Right lobe of liver (tissue), 6 donors: ENCODE measurements around the gene SREBF2. TPM values are rescaled to one million over a fixed set of nuclear protein-coding genes. Genes with fewer than 3 reads are reported as not detected.
A peak's percentile ranks its signal among the peaks of the same experiment; 100 is the strongest.

ENCODE experiments used
- ATAC-seq, 4 donors: fragments of 200-7000 bp; cut with Tn5 transposase; one replicate each; pipeline ENCODE4 v1.9.1; 2020; ENCODE audit warnings: mild to moderate bottlenecking in 4 of 4, moderate library complexity in 4 of 4
- DNase-seq, 3 donors: peaks; one replicate each; pipeline ENCODE4 v3.0.0-alpha.2; 2020
- H3K27ac ChIP-seq, 3 donors: fragments of 200-600 bp; one replicate each; pipeline ENCODE4 v1.8.0; 2022
- H3K27me3 ChIP-seq, 2 donors: fragments of 200-600 bp; one replicate each; pipeline ENCODE4 v1.8.0; 2022
- H3K36me3 ChIP-seq, 4 donors: fragments of 200-600 bp; sonication (generic) in 1 of 4; one replicate each; pipeline versions ENCODE4 v1.5.1 to v1.8.0; 2017 to 2022; ENCODE audit warnings: control low read depth in 1 of 4
- H3K4me1 ChIP-seq, 4 donors: fragments of 200-600 bp; sonication (generic) in 1 of 4; one replicate each; pipeline versions ENCODE4 v1.5.1 to v1.8.0; 2017 to 2022; ENCODE audit warnings: control low read depth in 1 of 4
- H3K4me3 ChIP-seq, 3 donors: fragments of 200-600 bp; one replicate each; pipeline ENCODE4 v1.8.0; 2022
- H3K9me3 ChIP-seq, 4 donors: fragments of 200-600 bp; sonication (generic) in 1 of 4; one replicate each; pipeline versions ENCODE4 v1.5.1 to v1.8.0; 2017 to 2022; ENCODE audit warnings: control low read depth in 1 of 4
- POLR2A ChIP-seq: fragments of 450-650 bp; IDR thresholded peaks from one replicate; pipeline ENCODE4 v1.6.1; 2017; ENCODE audit warnings: antibody characterized with exemption, mild to moderate bottlenecking
- whole genome bisulfite sequencing: methylation state at CpG from one replicate; pipeline ENCODE4 v1.1.6; 2018; ENCODE audit warnings: low coverage, low lambda C conversion rate; ENCODE audit not compliant: insufficient coverage; ENCODE audit errors: missing lambda C conversion rate; 5-methylcytosine and 5-hydroxymethylcytosine counted together
- intact Hi-C, 2 donors: fragments of 100-400 bp; cut with DNase I; formaldehyde crosslinking; loops; one replicate each; pipeline versions ENCODE4 v1.11.2 to v1.14.1; 2022
- total RNA-seq, 6 experiments: library from RNA; depleted of rRNA in 2 of 6; stranded (reverse); fragments of >200 nt in 2 of 6; fragmentation: NEBNext Ultra II Directional in 3 of 6; extraction: Animal tissue kit (Norgen Biotek cat#: 25700) in 3 of 6; gene quantifications; one replicate each; pipeline versions ENCODE4 v1.1.0 to v1.2.4, GENCODE V29; 2016 to 2023
- TF ChIP-seq, protein P1 (sequence below), 4 donors: fragments of 200-600 bp in 3 of 4; fragments of 450-650 bp in 1 of 4; IDR thresholded peaks; one replicate each; pipeline versions ENCODE4 v1.5.1 to v1.8.0; 2016 to 2022; ENCODE audit warnings: antibody characterized with exemption in 4 of 4, mild to moderate bottlenecking in 2 of 4
- donor health status: DM: no; HTN: yes; CAD: no.
- donor health status: DM: no; HTN: no; CAD: no.
- donor health status: DM: no; HTN: no; CAD: no.
- donor health status: DM: no; HTN: yes; CAD: no.
- donor health status: DM: no; HTN: yes; CAD: no.

SREBF2 gene
- total RNA-seq, 6 experiments from 2014 or later: 26.7 to 63.4 (median 37.2) TPM

DNA sequence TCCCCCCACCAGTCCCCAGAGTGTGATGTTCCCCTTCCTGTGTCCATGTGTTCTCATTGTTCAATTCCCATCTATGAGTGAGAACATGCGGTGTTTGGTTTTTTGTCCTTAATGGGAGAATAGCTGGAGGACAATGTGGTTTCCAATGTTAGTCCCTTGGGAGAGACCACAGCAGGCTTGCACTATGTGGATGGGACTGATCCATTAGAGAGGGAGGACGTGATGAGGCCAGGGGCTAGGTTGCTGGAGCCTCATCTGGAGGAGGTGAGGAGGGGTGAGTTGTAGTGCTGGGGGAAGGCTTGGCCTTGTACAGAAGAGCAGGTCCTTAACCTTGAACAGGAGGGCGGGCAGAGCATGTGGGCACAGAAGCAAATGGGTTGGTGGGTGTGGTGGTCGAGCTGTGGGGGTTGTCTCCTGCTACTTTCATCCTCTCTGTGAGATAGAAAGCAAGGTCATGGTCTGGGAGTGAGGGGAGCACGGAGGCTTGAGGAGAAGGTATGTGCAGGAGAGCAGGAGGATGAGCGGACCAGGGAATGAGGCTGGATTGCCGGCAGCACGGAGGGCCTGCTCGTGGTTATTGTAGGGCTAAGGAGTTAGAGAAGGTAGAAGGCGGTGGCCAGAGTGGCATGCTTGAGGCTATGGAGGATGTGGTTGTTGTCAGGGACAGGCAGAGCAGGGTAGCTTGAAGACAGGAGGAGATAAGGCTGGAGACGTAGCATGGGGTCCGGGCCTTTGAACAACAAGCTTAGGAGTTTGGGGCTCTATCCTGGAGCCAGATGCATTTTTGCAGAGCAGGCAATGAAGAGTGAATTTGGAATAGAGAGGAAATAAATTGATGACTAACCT is 11.2 kb upstream of the SREBF2 start:
- WGBS: 84% methylated on average over 10 of the region's 12 CpGs
- Histone ChIP-seq H3K27me3 (no peaks in the 10 kb centered on the region), H3K9me3 (no peaks in the 10 kb centered on the region), H3K27ac (no peak overlapping the region), H3K4me1 (no peaks in the 10 kb centered on the region), H3K36me3 (no peaks in the 10 kb centered on the region), H3K4me3 (no peak overlapping the region)
- no peak for ATAC-seq
- no peak for TF ChIP-seq POLR2A
- no peak for DNase-seq
- intact Hi-C loops: no loop called here

DNA sequence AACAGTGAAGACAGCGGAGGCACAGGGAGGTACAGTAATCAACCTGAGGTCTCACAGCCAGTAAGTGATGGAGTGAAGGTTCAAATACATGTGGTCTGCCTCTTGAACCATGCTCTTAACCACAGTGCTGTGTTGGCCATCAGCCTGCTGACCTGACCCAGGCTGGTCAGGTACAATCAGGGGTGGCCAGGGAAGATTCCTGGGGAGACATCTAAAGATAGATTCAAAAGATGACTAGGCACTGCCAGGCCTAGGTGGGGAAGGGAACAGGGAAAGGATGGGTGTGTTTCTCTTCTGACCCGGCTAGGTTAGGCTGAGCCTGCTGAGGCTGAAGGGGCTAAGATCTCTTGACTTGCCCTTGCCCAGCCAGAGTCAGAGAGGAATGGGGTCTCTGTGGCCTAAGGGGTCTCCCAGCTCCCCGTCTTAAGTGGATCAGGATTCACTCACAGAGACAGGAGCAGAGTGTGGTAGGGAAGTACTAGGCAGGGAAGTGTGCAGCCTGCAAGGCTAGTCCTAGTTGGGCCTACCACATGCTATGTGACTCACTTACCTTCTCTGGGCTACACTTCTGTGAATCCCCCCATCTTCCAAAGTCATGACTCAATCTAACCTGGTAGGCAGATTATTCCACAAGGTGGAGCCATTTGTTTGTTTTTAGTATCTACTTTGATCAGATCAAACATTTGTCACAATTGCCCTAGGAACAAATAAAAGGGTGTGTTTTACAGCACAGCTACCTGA is 10.4 kb upstream of the SREBF2 start:
- no peaks in the 10 kb centered on the region for H3K4me1 ChIP-seq
- intact Hi-C loops: no loop called here
- no peaks in the 10 kb centered on the region for H3K36me3 ChIP-seq
- no CpG with 5 or more reads among the region's 3 CpGs for WGBS
- TF ChIP-seq, protein P1, sequence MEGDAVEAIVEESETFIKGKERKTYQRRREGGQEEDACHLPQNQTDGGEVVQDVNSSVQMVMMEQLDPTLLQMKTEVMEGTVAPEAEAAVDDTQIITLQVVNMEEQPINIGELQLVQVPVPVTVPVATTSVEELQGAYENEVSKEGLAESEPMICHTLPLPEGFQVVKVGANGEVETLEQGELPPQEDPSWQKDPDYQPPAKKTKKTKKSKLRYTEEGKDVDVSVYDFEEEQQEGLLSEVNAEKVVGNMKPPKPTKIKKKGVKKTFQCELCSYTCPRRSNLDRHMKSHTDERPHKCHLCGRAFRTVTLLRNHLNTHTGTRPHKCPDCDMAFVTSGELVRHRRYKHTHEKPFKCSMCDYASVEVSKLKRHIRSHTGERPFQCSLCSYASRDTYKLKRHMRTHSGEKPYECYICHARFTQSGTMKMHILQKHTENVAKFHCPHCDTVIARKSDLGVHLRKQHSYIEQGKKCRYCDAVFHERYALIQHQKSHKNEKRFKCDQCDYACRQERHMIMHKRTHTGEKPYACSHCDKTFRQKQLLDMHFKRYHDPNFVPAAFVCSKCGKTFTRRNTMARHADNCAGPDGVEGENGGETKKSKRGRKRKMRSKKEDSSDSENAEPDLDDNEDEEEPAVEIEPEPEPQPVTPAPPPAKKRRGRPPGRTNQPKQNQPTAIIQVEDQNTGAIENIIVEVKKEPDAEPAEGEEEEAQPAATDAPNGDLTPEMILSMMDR (IDR thresholded peaks at IDR 0.05): peak; percentile 51 to 73 (median 62)
- no peak for TF ChIP-seq POLR2A
- no peaks in the 10 kb centered on the region for H3K27me3 ChIP-seq
- DNase-seq: no peak
- H3K4me3 ChIP-seq: no peak overlapping the region
- no peak overlapping the region for H3K27ac ChIP-seq
- H3K9me3 ChIP-seq: no peaks in the 10 kb centered on the region
- peak; percentile 68 to 83 (median 78) for ATAC-seq

DNA sequence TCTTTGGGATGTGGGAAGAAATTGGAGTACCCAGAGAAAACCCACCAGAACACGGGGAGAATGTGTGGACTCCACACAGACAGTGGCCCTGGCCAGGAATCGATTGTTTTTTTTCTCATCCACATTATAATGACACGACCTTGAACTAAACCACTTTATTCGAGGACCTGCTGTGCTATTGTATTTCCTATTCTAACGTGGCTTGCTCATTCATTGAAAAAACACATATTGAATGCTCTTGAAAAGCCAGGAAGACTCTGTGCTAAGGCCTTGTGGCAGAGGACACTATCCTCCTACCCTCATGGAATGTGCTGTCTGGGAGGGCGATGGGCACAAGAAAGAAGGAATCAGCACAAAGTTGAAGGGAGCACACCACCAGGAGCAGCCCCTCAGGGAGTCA is 9.1 kb upstream of the SREBF2 start:
- Histone ChIP-seq H3K9me3 (no peaks in the 10 kb centered on the region), H3K27ac (no peak overlapping the region), H3K4me1 (no peaks in the 10 kb centered on the region), H3K36me3 (no peaks in the 10 kb centered on the region), H3K4me3 (no peak overlapping the region), H3K27me3 (no peaks in the 10 kb centered on the region)
- DNase-seq (no peak), ATAC-seq (no peak)
- 41% methylated on average over 4 of the region's 6 CpGs for WGBS
- intact Hi-C loops: no loop called here
- TF ChIP-seq, protein P1 (IDR thresholded peaks at IDR 0.05): no peak
- TF ChIP-seq POLR2A: no peak

DNA sequence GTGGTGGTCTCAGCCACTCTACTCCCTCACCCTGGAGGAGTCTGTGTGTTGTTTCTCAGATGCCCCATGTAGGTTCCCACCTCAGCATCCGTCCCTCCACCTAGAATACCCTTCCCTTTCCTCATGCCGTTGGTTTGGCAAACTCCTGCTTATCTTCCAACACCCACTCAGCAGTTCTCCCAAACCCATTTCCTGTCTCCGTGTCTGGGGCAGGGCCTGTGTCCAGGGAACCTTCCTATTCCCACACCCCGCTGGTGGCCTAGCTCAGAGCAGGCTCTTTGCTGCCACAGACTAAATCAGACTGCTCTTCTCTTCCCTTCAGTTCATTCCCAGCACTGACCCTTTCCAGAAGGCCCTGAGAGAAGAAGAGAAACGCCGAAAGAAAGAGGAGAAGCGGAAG is 7.5 kb upstream of the SREBF2 start:
- Histone ChIP-seq H3K27ac (peak overlapping the region in 2 of 3 donors; percentile 12 to 23), H3K4me3 (no peak overlapping the region), H3K27me3 (no peaks in the 10 kb centered on the region), H3K36me3 (no peaks in the 10 kb centered on the region), H3K9me3 (no peaks in the 10 kb centered on the region), H3K4me1 (no peaks in the 10 kb centered on the region)
- intact Hi-C loops: loop anchor here in 1 of 2 donors (5.0 kb wide), 1 partner anchor 112 kb away; no protein-coding TSS in a partner anchor
- DNase-seq (no peak), ATAC-seq (peak in 1 of 4 donors; percentile 26)
- TF ChIP-seq, protein P1 (IDR thresholded peaks at IDR 0.05): no peak
- TF ChIP-seq POLR2A: no peak
- WGBS: 45% methylated on average over 4 of the region's 7 CpGs

DNA sequence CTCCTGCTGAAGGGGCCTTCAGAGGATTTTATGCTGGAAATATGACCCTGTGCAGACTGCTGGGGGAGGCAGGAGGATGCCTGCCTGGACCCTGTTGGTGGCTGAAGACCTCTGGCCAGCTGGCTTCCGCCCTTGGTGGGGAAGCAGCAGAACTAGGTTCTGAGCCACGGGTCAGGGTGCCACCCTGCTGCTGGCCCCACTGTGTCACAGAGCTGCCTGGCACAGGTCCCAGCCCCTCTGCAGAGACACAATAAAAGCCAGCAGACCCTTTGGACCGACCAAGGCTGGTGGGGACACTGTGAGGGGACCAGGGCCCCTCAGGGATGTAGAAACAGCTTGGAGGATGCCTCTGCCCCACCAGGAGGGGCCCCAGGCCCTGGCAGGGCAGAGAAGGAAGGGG is 6.9 kb upstream of the SREBF2 start:
- intact Hi-C loops: loop anchor here in 1 of 2 donors (5.0 kb wide), 1 partner anchor 111 kb away; no protein-coding TSS in a partner anchor
- no peaks in the 10 kb centered on the region for H3K9me3 ChIP-seq
- H3K27ac ChIP-seq: peak overlapping the region in 2 of 3 donors; percentile 12 to 23
- DNase-seq (no peak), ATAC-seq (no peak)
- no peak for TF ChIP-seq POLR2A
- TF ChIP-seq, protein P1 (IDR thresholded peaks at IDR 0.05): no peak
- H3K27me3 ChIP-seq: no peaks in the 10 kb centered on the region
- H3K4me1 ChIP-seq: no peaks in the 10 kb centered on the region
- no peak overlapping the region for H3K4me3 ChIP-seq
- no peaks in the 10 kb centered on the region for H3K36me3 ChIP-seq
- WGBS: no CpG with 5 or more reads among the region's 3 CpGs
